Measurements from ENCODE around the gene ZC3H15.
"Not testable (repeated sequence)": the region's sequence is repeated elsewhere in the genome, so short reads cannot be mapped to it uniquely, and the experiment has no call there.

The ZC3H15 gene

DNA sequence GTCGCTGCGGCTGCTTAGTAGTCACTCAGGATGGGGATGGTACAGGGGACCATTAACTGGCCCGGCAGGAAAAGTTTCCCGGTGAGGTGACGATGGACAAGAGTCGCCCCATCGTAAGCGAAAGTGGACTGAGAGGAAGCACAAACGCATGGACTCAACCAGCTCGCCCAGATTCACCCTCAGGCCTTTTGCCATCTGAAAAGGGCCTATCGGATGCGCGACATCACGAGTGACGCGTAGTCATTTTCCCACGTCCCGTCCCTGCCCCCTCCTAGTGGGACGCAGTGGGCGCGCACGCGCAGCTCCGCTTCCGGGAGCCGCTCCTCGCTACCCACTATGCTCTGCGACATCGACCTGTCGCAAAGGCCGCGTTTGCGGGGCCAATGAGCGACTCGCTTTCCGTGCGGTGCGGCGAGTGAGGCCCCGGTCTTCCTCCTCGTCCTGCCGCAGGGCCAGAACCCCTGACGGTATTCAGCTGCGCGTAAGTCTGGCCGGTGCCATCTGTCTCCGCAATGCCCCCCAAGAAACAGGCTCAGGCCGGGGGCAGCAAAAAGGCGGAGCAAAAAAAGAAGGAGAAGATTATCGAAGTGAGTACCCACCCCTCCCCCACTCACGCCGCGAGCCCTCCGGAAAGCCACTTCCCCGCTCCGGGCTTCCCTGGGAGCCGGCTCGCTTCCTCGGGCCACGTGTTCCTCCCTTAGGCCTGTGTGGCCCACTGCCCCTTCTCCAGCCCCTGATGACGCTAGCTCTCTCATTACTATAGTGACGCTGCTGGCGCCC, at the start of gene ZC3H15:
Gene ZC3H15 (plus strand): TSS at position 390 of the 780 bp plus-strand sequence. CDS start 123 bp downstream, at position 513.
- DNase-seq = peak; percentile 97

GRCh38 chr2:186437719-186438118, 48.3 kb upstream of the ZC3H15 start:
- DNase-seq = no peak

DNA sequence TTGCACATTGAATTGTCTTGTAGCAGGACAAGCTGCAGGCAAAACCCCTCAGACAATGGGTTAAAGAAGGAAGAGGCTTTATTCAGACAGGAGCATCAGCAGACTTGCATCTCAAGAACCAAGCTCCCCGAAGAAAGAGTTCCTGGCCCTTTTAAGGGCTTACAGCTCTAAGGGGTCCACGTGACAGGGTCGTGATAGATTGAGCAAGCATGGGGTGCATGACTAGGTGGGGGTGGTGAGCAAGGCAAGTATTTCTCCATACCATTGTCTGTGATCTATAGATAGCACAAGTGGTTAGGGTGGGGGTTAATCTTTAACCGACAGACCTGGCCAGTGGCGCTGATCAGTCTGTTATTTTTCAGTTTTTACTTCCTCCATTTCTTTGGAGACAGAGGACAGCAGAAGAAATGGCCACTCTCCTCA, 46.4 kb upstream of the ZC3H15 start:
- DNase-seq = not testable (repeated sequence)

GRCh38 chr2:186440506-186440905, 45.6 kb upstream of the ZC3H15 start:
- DNase-seq = no peak

GRCh38 chr2:186442885-186443284, 43.2 kb upstream of the ZC3H15 start:
- no peak for DNase-seq

DNA sequence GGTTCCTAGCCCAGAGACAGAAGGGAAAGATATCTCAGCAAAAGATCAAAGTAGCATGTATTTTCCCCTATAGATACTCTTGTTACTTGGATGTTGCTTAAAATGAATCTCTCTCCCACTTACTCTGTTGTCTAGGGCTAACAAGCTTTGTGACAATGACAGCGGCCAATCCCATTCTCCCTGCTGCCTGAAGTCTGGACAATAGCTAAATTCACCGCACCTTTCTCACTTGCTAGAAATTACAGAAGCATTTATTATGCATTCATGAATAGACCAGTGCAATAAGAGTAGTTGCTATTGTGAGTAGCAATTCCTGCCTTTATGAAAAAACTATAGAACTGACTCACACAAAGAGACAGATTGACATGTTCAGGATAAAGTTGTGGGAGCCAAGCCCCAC, 42.2 kb upstream of the ZC3H15 start:
- DNase-seq = no peak

- DNase-seq = no peak
Measured at GRCh38 chr2:186445506-186445905, 40.6 kb upstream of the ZC3H15 start.

GRCh38 chr2:186455613-186456012, 30.4 kb upstream of the ZC3H15 start:
- DNase-seq = no peak

- DNase-seq = no peak
Measured at GRCh38 chr2:186456941-186457340, 29.1 kb upstream of the ZC3H15 start.

GRCh38 chr2:186457908-186458307, 28.2 kb upstream of the ZC3H15 start:
- no peak for DNase-seq

DNA sequence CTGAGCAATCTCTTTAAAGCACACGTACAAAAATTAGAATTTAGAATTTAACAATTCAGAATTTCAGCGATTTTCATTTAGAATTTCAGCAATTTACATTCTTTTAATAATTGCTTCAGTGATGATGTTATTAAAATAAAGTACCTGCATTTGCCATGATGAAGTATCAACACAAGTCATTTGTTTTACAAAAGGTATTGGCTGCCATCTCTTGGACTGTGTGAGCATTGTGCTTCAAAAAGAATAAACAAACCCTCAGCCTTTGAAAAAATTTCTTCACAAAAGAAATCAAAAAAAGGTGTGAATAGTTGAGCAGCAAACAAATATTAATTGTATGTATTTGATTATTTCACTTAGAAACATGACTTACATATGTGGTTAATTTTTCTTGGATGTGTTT, 27.1 kb upstream of the ZC3H15 start:
- DNase-seq = no peak

DNA sequence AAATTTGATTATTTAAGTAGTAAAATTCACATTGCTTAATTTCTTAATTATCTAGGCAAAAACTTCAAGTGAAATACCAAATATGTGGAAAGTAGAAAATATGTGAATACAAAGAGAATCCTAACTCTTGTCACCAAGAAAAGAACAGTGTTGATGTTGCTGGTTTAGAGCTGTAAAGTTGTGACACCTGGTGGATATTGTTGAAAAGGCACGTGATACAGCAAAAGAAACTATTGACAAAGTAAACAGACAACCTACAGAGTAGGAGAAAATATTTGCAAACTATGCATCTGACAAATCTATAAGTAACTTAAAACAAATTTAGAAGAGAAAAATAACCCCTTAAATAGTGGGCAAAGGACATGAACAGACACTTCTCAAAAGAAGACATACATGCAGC, 25.6 kb upstream of the ZC3H15 start:
- DNase-seq = no peak

DNA sequence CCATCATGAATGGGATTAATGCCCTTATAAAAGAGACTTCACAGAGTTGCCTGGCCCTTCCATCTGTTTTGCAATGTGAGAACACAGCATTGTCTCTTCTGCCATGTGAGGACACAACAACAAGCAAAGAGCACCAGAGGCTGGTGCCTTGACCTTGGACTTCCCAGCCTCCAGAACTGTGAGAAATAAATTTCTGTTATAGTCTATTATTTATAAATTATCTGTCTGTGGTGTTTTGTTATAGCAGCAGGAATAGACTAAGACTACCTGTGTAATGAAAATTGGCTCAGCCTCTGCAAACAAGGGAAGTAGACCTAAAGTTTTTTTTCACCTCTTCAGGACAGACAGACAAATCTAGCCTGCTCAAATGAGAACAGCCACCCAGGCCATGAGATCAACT, 19.3 kb upstream of the ZC3H15 start:
- DNase-seq = no peak

- DNase-seq = no peak
Measured at GRCh38 chr2:186467421-186467820, 18.6 kb upstream of the ZC3H15 start.

DNA sequence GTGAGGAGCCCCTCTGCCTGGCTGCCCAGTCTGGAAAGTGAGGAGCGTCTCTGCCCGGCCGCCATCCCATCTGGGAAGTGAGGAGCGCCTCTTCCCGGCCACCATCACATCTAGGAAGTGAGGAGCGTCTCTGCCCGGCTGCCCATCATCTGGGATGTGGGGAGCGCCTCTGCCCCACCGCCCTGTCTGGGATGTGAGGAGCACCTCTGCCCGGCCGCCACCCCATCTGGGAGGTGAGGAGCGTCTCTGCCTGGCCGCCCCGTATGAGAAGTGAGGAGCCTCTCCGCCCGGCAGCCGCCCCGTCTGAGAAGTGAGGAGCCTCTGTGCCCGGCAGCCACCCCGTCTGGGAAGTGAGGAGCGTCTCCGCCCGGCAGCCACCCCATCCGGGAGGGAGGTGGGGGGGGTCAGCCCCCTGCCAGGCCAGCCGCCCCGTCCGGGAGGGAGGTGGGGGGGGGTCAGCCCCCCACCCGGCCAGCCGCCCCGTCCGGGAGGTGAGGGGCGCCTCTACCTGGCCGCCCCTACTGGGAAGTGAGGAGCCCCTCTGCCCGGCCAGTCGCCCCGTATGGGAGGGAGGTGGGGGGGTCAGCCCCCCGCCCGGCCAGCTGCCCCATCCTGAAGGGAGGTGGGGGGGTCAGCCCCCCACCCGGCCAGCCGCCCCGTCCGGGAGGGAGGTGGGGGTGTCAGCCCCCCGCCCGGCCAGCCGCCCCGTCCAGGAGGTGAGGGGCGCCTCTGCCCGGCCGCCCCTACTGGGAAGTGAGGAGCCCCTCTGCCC, 13.2 kb upstream of the ZC3H15 start:
- not testable (repeated sequence) for DNase-seq

DNA sequence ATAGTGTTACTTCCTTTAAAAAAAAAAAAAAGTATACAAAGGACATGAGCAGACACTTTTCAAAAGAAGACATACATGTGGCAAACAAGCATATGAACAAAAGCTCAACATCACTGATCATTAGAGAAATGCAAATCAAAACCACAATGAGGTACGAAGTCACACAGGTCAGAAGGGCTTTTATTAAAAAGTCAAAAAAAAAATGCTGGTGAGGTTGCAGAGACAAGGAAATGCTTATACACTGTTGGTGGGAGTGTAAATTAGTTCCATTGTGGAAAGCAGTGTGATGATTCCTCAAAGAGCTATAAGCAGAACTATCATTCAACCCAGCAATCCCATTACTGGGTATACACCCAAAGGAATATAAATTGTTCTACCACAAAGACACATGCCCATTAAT, 11.8 kb upstream of the ZC3H15 start:
- DNase-seq = not testable (repeated sequence)

DNA sequence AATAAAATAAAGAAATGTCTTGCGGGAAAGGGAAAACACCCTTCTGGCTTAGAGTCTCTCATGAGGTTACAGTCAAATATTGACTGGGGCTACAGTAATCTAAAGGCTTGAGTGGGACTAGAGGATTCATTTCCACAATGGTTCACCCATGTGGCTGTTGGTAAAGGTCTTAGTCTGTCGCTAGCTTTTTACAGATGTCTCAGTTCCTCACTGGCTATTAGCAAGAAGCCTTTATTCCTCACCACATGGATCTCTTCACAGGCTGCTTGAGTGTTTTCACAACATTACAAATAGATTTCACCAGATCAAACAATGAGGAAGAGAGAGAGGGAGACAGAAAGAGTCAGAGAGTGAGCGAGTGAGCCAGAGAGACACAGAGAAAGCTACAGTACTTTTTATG, 8.3 kb upstream of the ZC3H15 start:
- no peak for DNase-seq

DNA sequence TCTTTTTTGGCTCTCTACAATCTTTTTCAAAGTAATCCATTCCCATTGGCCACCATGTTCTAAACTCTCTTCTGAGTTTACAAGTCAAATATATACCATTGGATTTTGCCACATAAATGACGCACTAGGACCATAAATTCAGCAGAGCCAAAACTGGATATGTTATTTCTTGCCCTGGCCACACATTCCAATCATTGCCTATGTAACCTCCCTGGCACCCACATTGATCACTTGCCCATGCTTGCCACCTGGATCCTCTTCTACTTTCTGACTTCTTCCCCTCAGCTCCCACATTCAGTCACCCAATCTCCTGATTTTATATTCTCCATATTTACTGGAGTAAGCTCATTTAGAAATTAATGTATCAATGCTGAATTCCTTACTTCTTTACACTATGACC, 5.1 kb upstream of the ZC3H15 start:
- DNase-seq = no peak

- no peak for DNase-seq
Measured at GRCh38 chr2:186484062-186484735, 1.9 kb upstream of the ZC3H15 start.

- DNase-seq = no peak
Measured at GRCh38 chr2:186485576-186485870, 537 bp upstream of the ZC3H15 start.

- no peak for DNase-seq
Measured at GRCh38 chr2:186486651-186487647, 889 bp downstream of the ZC3H15 start.

DNA sequence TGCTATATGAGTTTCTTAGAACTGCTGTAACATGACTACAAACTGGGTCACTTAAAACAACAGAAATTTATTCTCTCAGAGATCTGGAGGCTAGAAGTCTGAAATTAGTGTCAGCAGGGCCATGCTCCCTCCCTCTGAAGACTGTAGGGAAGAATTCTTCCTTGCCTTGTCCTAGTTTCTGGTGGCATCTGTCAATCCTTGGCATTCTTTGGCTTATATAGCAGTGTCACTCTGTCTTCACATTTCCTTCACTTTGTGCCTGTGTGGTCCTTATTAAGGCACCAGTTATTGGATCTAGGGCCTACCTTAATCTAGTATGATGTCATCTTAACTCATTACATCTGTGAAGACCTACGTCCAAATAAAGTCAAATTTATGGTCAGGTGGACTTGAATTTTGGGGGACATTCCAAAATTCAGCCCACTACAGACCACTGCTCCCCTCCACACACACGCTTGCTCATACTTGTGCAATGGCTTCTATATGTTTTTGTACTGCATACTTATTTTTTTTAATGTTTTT, 7.6 kb downstream of the ZC3H15 start:
- no peak for DNase-seq

Measured in CD4-positive, alpha-beta T cell treated with Interleukin-6 for 4 hours (primary cell).